Lower leg skin (tissue), 3 donors: Measurements from ENCODE around the gene ADIPOR1.

Experiments
- POLR2A ChIP-seq, 2 donors: fragments of 450-650 bp; IDR thresholded peaks; one replicate each; pipeline ENCODE4 v1.6.1; 2016 to 2017; ENCODE audit warnings: antibody characterized with exemption in 2 of 2, mild to moderate bottlenecking in 1 of 2, moderate library complexity in 1 of 2
- TF ChIP-seq, protein P1 (sequence below), 3 donors: fragments of 450-650 bp; IDR thresholded peaks; one replicate each; pipeline ENCODE4 v1.5.1; 2016; ENCODE audit warnings: antibody characterized with exemption in 3 of 3, mild to moderate bottlenecking in 3 of 3, moderate library complexity in 2 of 3

DNA sequence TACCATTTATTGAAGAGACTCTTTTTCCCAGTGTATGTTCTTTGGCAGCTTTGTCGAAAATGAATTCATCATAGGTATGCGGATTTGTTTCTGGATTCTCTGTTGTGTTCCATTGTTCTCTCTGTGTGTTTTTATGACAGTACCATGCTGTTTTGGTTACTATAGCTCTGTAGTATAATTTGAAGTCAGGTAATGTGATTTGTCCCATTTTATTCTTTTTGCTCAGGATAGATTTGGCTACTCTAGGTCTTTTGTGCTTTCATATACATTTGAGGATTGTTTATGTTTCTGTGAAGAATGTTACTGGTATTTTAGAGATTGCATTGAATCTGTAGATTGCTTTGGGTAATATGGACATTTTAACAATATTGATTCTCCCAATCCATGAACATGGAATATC is 25.6 kb downstream of the ADIPOR1 start:
- TF ChIP-seq, protein P1, sequence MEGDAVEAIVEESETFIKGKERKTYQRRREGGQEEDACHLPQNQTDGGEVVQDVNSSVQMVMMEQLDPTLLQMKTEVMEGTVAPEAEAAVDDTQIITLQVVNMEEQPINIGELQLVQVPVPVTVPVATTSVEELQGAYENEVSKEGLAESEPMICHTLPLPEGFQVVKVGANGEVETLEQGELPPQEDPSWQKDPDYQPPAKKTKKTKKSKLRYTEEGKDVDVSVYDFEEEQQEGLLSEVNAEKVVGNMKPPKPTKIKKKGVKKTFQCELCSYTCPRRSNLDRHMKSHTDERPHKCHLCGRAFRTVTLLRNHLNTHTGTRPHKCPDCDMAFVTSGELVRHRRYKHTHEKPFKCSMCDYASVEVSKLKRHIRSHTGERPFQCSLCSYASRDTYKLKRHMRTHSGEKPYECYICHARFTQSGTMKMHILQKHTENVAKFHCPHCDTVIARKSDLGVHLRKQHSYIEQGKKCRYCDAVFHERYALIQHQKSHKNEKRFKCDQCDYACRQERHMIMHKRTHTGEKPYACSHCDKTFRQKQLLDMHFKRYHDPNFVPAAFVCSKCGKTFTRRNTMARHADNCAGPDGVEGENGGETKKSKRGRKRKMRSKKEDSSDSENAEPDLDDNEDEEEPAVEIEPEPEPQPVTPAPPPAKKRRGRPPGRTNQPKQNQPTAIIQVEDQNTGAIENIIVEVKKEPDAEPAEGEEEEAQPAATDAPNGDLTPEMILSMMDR (IDR thresholded peaks at IDR 0.05) = no peak
- no peak for TF ChIP-seq POLR2A (IDR thresholded peaks at IDR 0.05)
